ENCODE results near the gene DOCK10. TPM values are rescaled to one million over a fixed set of nuclear protein-coding genes. Genes with fewer than 3 reads are reported as not detected.

DOCK10 gene
- total and polyA plus RNA-seq, 10 of the 15 experiments (the other 5 are each of a cell fraction or from before 2014, with no cell fraction given), result 16.9 to 120 (median 85.5) TPM

DNA sequence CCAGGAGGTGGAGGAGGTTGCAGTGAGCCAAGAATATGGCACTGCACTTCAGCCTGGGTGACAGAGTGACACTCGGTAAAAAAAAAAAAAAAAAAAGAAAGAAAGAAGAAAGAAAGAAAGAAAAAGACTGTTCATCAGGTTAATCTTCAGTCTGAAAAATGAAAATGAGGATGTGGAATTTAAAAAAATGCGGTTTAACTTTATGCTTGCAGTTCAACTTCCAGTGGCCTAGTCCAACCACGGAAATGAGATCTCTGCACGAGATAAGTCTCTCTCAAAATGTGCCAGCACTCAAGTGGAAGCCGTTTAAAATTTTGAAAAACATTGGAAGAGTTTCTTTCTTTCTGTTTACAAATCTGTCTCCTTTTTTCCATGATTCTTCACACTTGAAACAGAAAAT is 112.1 kb downstream of the DOCK10 start:
- 0 out of 2 replicates have a peak overlapping the region, but pooled peaks have one; percentile 45 for H3K4me3 ChIP-seq
- CTCF ChIA-PET, result interaction anchor here (0.6 to 14.6 kb wide), 5 partner anchors 8 to 72 kb away, joined by 3 to 118 read pairs (median 7); no protein-coding TSS in a partner anchor
- no peak overlapping the region for H3K9ac ChIP-seq (ENCODE audit: control insufficient read depth, insufficient read depth, low read length)
- ATAC-seq (no peak; the same call in 1 of the 3 replicates), FAIRE-seq (no peak), DNase-seq (ENCODE audit: low read depth, low spot score) (no peak)
- peak overlapping the region; percentile 82 for H3K4me2 ChIP-seq (ENCODE audit: control insufficient read depth, insufficient read depth)
- H2AFZ ChIP-seq (ENCODE audit: control insufficient read depth, low read depth, low read length), result no peak overlapping the region
- RAD21 ChIA-PET (ENCODE audit: unreplicated experiment), result interaction anchor here (1.2 kb wide), 1 partner anchor 71 kb away, joined by 3 read pairs; no protein-coding TSS in a partner anchor
- H3K36me3 ChIP-seq (ENCODE audit: control insufficient read depth in 2 of 2, insufficient read depth in 2 of 2, low read length in 1 of 2), result peaks cover 14 to 34% of the 10 kb centered on the region in 2 experiments
- SMC1A ChIA-PET (ENCODE audit: uncharacterized antibody, unreplicated experiment), result interaction anchor here (0.6 to 21.4 kb wide), 4 partner anchors 15 to 77 kb away, joined by 3 to 443 read pairs (median 13); no protein-coding TSS in a partner anchor
- H3K79me2 ChIP-seq (ENCODE audit: control insufficient read depth, insufficient read depth, low read length), result peaks cover 65% of the 10 kb centered on the region
- H3K27me3 ChIP-seq (replicated peaks in 1 of 2; ENCODE audit: control insufficient read depth in 2 of 2, insufficient read depth in 2 of 2, low read length in 1 of 2), result no peaks in the 10 kb centered on the region
- peak overlapping the region; percentile 49 for H3K27ac ChIP-seq (ENCODE audit: control insufficient read depth, insufficient read depth)
- H4K20me1 ChIP-seq (ENCODE audit: control insufficient read depth, insufficient read depth), result no peaks in the 10 kb centered on the region
- in situ Hi-C loops (cut with MboI), result loop anchor here (5.0 to 10.0 kb wide), 2 partner anchors 72 to 345 kb away; no protein-coding TSS in a partner anchor
- peaks cover 50% of the 10 kb centered on the region for H3K4me1 ChIP-seq (ENCODE audit: control insufficient read depth, insufficient read depth, low read length)
- BruUV-seq (replicated peaks), result no TSS peak
- intact Hi-C loops (cut with micrococcal nuclease; ENCODE audit: unreplicated experiment), result loop anchor here (5.0 kb wide), 1 partner anchor 187 kb away; no protein-coding TSS in a partner anchor
- H3K9me3 ChIP-seq (replicated peaks; ENCODE audit: control insufficient read depth, insufficient read depth, low read length), result no peaks in the 10 kb centered on the region
- 65% methylated on average over 4 of the region's 5 CpGs for WGBS (ENCODE audit: insufficient coverage, insufficient replicate concordance, low lambda C conversion rate, missing lambda C conversion rate)
- POLR2A ChIA-PET, result interaction anchor here (0.5 to 5.3 kb wide), 3 partner anchors 10 to 87 kb away, joined by 3 to 34 read pairs (median 3); no protein-coding TSS in a partner anchor
- TF ChIP-seq, protein P1, sequence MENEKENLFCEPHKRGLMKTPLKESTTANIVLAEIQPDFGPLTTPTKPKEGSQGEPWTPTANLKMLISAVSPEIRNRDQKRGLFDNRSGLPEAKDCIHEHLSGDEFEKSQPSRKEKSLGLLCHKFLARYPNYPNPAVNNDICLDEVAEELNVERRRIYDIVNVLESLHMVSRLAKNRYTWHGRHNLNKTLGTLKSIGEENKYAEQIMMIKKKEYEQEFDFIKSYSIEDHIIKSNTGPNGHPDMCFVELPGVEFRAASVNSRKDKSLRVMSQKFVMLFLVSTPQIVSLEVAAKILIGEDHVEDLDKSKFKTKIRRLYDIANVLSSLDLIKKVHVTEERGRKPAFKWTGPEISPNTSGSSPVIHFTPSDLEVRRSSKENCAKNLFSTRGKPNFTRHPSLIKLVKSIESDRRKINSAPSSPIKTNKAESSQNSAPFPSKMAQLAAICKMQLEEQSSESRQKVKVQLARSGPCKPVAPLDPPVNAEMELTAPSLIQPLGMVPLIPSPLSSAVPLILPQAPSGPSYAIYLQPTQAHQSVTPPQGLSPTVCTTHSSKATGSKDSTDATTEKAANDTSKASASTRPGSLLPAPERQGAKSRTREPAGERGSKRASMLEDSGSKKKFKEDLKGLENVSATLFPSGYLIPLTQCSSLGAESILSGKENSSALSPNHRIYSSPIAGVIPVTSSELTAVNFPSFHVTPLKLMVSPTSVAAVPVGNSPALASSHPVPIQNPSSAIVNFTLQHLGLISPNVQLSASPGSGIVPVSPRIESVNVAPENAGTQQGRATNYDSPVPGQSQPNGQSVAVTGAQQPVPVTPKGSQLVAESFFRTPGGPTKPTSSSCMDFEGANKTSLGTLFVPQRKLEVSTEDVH (IDR thresholded peaks at IDR 0.05; ENCODE audit: low read depth, partially characterized antibody), result no peak
- TF ChIP-seq, protein P2, sequence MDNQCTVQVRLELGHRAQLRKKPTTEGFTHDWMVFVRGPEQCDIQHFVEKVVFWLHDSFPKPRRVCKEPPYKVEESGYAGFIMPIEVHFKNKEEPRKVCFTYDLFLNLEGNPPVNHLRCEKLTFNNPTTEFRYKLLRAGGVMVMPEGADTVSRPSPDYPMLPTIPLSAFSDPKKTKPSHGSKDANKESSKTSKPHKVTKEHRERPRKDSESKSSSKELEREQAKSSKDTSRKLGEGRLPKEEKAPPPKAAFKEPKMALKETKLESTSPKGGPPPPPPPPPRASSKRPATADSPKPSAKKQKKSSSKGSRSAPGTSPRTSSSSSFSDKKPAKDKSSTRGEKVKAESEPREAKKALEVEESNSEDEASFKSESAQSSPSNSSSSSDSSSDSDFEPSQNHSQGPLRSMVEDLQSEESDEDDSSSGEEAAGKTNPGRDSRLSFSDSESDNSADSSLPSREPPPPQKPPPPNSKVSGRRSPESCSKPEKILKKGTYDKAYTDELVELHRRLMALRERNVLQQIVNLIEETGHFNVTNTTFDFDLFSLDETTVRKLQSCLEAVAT (IDR thresholded peaks at IDR 0.05), result 0 out of 2 replicates have a peak, but pooled peaks have one; percentile 18
- TF ChIP-seq RUNX3 (IDR thresholded peaks at IDR 0.05; ENCODE audit: low read length), result peak; percentile 81
- TF ChIP-seq SMC3 (IDR thresholded peaks at IDR 0.05; ENCODE audit: borderline replicate concordance, low read length), result no peak
- no peak for TF ChIP-seq EED (IDR thresholded peaks at IDR 0.05; ENCODE audit: low read depth)
- peak; percentile 70; the same call in 1 of the 2 replicates for TF ChIP-seq MXI1 (IDR thresholded peaks at IDR 0.05; ENCODE audit: low read depth, low read length)
- TF ChIP-seq ZNF384 (IDR thresholded peaks at IDR 0.05; ENCODE audit: borderline replicate concordance, low read depth, low read length), result peak; percentile 55; the same call in 1 of the 2 replicates
- no peak for TF ChIP-seq NRF1 (conservative IDR thresholded peaks at IDR 0.05; ENCODE audit: low read depth, low read length)
- 0 out of 2 replicates have a peak, but pooled peaks have one; percentile 24 for TF ChIP-seq PAX5 (IDR thresholded peaks at IDR 0.05; ENCODE audit: borderline replicate concordance, low read depth, low read length)
- no peak for TF ChIP-seq SIX5 (IDR thresholded peaks at IDR 0.05; ENCODE audit: low read depth, low read length, severe bottlenecking)
- TF ChIP-seq, protein P3, sequence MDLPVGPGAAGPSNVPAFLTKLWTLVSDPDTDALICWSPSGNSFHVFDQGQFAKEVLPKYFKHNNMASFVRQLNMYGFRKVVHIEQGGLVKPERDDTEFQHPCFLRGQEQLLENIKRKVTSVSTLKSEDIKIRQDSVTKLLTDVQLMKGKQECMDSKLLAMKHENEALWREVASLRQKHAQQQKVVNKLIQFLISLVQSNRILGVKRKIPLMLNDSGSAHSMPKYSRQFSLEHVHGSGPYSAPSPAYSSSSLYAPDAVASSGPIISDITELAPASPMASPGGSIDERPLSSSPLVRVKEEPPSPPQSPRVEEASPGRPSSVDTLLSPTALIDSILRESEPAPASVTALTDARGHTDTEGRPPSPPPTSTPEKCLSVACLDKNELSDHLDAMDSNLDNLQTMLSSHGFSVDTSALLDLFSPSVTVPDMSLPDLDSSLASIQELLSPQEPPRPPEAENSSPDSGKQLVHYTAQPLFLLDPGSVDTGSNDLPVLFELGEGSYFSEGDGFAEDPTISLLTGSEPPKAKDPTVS (IDR thresholded peaks at IDR 0.05; ENCODE audit: low read depth, low read length), result no peak
- no peak for TF ChIP-seq POLR2A (IDR thresholded peaks at IDR 0.05; ENCODE audit: low read depth, low read length)
- TF ChIP-seq, protein P4, sequence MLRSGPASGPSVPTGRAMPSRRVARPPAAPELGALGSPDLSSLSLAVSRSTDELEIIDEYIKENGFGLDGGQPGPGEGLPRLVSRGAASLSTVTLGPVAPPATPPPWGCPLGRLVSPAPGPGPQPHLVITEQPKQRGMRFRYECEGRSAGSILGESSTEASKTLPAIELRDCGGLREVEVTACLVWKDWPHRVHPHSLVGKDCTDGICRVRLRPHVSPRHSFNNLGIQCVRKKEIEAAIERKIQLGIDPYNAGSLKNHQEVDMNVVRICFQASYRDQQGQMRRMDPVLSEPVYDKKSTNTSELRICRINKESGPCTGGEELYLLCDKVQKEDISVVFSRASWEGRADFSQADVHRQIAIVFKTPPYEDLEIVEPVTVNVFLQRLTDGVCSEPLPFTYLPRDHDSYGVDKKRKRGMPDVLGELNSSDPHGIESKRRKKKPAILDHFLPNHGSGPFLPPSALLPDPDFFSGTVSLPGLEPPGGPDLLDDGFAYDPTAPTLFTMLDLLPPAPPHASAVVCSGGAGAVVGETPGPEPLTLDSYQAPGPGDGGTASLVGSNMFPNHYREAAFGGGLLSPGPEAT (IDR thresholded peaks at IDR 0.05; ENCODE audit: low read depth), result peak; percentile 48; the same call in 1 of the 2 replicates
- peak; percentile 81 for TF ChIP-seq SPI1 (IDR thresholded peaks at IDR 0.05; ENCODE audit: borderline replicate concordance, insufficient read depth, low read depth, low read length)
- TF ChIP-seq NBN (IDR thresholded peaks at IDR 0.05), result peak; percentile 60
- TF ChIP-seq MTA2 (IDR thresholded peaks at IDR 0.05; ENCODE audit: low read depth), result peak; percentile 65
- TF ChIP-seq, protein P5, sequence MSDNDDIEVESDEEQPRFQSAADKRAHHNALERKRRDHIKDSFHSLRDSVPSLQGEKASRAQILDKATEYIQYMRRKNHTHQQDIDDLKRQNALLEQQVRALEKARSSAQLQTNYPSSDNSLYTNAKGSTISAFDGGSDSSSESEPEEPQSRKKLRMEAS (IDR thresholded peaks at IDR 0.05; ENCODE audit: low read depth, low read length), result no peak
